Stimulated activated CD4-positive, alpha-beta T cell treated with anti-CD3 and anti-CD28 coated beads, Interleukin-4, amount 100 ng/mL, for 1 hour (primary cell): ENCODE measurements around the gene NRDE2.
A peak's percentile ranks its signal among the peaks of the same experiment; 100 is the strongest.

Source experiments
- DNase-seq: peaks from one replicate; pipeline ENCODE4 v3.0.0-alpha.2; 2020

The NRDE2 gene

DNA sequence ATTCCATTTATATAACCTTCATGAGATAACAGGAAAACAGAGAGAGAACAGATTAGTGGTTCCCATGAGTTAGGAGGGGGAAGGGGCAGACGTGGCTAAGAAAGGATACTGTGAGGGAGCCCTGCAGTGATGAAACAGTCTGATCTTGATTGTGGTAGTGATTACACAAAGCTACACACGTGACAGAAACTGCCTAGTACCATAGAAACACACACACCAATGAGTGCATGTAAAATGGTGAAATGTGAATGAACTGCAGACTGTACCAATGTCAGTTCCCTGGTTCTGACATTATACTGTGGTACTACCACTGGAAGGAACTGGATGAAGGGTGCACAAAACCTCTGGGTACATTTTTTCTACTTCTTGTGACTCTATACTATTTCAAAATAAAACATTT is 36.9 kb downstream of the NRDE2 start:
- DNase-seq, result no peak

DNA sequence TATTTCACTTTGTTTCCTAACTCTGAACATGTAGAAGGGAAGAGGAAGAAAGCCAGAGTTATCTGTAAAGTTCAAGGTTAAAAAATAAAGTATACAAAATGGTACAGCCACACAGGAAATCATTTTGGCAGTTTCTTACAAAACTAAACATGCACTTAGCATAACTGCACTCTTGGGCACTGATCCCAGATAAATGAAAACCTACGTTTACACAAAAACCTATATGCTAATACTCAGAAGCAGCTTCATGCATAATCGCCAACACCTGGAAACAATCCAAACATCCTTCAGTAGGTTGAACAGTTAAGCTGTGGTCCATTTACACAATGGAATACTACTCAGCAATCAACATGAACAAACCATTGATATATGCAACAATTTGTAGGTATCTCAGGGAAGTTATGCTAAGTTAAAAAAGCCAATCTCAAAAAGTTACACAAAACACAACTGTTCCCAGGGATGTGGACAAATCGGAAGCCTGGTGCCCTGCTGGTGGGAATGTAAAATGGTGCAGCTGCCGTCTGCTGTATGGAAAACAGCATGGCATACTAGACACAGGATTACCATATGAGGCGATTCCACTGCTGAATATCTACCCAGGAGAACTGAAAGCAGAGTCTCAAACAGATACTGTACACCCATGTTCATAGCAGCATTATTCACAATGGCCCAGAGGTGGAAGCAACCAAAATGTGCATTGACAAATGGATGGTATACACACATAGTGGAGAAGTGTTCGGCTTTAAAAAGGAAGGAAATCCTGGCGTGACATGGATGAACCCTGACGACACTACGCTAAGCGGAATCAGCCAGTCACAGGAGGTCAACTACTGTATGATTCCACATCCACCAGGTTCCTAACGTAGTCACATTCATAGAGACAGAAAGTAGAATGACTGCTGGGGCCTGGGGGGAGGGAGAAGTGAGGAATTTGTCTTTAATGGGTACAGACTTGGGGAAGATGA is 37.7 kb downstream of the NRDE2 start:
- no peak for DNase-seq

DNA sequence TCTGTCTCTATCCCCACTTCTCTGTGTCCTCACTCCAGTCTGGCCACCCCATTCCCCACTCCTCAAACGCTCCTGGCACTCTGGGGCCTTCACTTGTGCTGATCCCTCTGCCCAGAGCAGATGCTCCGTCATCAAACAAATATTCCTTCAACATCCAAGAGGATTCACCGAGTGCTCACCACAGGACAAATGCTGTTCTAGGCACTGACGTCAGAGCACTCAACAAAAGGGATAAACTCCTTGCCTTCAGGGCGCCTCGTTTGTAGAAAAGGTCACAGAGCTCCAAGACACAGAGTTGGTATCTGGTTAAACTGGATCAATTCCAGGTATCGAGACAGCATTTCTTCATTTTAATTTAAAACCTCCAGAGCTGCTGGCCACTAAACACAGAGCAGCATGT is 40.0 kb downstream of the NRDE2 start:
- DNase-seq, result no peak

- no peak for DNase-seq
Measured at GRCh38 chr14:90290337-90291011, 41.3 kb downstream of the NRDE2 start.

- DNase-seq, result no peak
Measured at GRCh38 chr14:90288651-90289355, 42.9 kb downstream of the NRDE2 start.

DNA sequence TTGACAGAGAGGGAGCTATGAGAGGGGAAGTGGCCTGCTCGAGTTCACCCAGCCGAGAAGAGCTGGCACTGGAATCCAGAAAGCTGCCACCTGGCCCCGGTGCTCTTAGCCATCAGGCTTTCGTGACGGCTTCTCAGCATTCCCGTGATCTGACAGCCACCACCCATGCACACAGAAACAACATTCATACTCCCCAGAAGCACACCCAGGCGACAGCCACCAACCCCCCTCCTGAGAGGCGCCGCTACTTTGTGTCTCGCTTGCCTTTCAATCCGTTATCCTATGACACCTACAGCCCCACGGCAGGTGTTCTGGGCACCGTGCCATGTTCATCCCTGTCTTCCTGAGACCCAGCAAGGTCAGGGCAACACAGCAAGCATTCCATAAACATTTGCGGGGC is 44.0 kb downstream of the NRDE2 start:
- no peak for DNase-seq

GRCh38 chr14:90281756-90282155 is 50.0 kb downstream of the NRDE2 start:
- DNase-seq, result no peak

GRCh38 chr14:90281261-90281660 is 50.5 kb downstream of the NRDE2 start:
- no peak for DNase-seq

- no peak for DNase-seq
Measured at GRCh38 chr14:90280096-90280495, 51.6 kb downstream of the NRDE2 start.

GRCh38 chr14:90278199-90279175 is 53.3 kb downstream of the NRDE2 start:
- no peak for DNase-seq

GRCh38 chr14:90277581-90278198 is 54.1 kb downstream of the NRDE2 start:
- no peak for DNase-seq

DNA sequence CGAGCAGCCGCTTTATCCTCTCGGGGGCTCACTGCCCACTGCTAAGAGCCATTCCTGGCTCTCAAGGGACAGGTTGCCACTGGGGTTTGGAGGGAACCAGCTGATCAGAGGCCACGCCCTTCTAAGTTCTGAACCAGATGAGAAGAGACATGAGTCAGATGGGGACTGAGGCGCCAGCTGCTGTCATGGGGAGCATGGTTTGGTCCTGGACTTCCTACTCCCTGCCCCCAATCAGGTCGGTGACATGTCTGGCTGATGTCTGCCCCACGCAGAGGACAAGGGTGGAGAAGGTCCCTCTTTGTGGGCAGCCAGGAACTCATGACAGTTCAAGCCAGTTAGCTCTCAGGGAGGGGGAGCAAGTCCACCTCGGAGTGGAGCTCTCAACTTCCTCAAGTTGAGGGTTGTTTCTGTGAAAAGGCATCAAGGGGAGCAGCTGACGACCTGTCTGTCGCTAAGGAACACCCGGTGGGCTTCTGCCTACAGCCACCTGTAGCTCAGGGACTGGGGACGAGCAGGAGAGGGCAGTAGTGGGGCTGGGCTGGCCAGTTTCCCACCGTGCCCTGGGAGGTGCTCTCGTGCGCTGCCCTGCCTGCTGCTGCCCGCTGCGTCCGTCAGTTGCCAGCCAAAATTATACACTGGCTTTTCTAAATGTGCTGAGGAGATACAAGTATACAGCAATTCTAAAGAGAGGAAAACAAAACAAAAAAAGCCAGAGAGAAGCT is 54.9 kb downstream of the NRDE2 start:
- no peak for DNase-seq

DNA sequence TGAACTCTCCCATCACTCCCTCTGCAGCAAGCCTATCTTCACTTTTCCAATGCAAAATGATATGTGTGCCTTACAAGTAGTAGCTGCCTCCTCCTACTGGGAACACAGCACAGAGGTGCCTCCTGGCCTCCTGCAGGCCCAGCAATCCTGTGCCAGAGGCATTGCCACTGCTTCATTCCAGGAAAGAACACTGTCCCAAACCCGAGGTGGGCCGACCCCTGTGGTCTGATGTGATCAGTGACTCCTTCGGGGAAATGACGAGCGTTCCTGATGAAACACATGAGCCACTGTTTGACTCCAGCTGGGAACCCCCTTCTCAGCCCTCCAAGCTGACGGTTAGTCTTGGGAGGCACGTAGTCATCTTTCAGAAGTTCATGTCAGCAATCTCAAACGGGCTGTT is 55.9 kb downstream of the NRDE2 start:
- no peak for DNase-seq

DNA sequence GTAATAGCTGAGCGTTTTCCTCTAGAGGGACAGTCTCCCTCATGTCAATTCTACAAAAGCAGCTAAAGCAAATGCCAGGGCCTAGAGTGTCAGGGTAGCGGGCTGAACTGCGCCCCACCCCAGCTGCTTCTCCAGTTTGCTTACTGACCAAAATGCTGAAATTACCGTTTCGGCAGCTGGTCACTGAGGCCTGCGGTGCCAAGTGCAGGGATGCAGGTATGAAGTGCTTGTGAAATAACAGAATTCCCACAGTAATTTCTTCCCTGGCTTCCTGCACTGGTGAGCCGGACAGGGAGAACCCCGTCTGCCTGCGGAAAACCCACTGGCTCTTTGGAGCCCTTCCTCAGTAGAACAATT is 56.3 kb downstream of the NRDE2 start:
- DNase-seq, result no peak

- DNase-seq, result peak; percentile 33
Measured at GRCh38 chr14:90274808-90275457, 56.8 kb downstream of the NRDE2 start.

GRCh38 chr14:90274019-90274418 is 57.7 kb downstream of the NRDE2 start:
- DNase-seq, result no peak

- no peak for DNase-seq
Measured at GRCh38 chr14:90273532-90273931, 58.2 kb downstream of the NRDE2 start.

GRCh38 chr14:90272523-90272922 is 59.2 kb downstream of the NRDE2 start:
- no peak for DNase-seq

GRCh38 chr14:90268420-90268819 is 63.3 kb downstream of the NRDE2 start:
- no peak for DNase-seq

- DNase-seq, result no peak
Measured at GRCh38 chr14:90266441-90267154, 65.1 kb downstream of the NRDE2 start.
